SK-N-SH treated with all-trans-retinoic acid at 6 μM for 48 hours (cell line): Measurements from ENCODE around the gene TTC36.

ENCODE experiments used
- ATAC-seq: fragments of 200-7000 bp; cut with Tn5 transposase; 3 replicates; pipeline ENCODE4 v1.9.1; 2020; ENCODE audit warnings: mild to moderate bottlenecking, moderate library complexity
- ARNTL ChIP-seq: fragments of 450-650 bp; formaldehyde crosslinking; IDR thresholded peaks from 2 replicates; pipeline ENCODE4 v1.5.0; 2020; ENCODE audit warnings: low read depth, mild to moderate bottlenecking, moderate library complexity, borderline replicate concordance
- BACH2 ChIP-seq: fragments of 250-450 bp; sonication (Bioruptor Pico); IDR thresholded peaks from 2 replicates; pipeline ENCODE4 v1.9.0; 2021; ENCODE audit warnings: mild to moderate bottlenecking, borderline replicate concordance
- CSDC2 ChIP-seq: fragments of 250-450 bp; sonication (Bioruptor Pico); IDR thresholded peaks from 2 replicates; pipeline ENCODE4 v1.5.0; 2020; ENCODE audit warnings: mild to moderate bottlenecking, moderate library complexity
- CSRNP3 ChIP-seq: fragments of 250-450 bp; sonication (Bioruptor Pico); IDR thresholded peaks from 2 replicates; pipeline ENCODE4 v1.5.1; 2021; ENCODE audit warnings: mild to moderate bottlenecking, moderate library complexity
- ESRRG ChIP-seq: fragments of 250-450 bp; sonication (Bioruptor Pico); IDR thresholded peaks from 2 replicates; pipeline ENCODE4 v1.6.1; 2021; ENCODE audit warnings: mild to moderate bottlenecking
- GLIS3 ChIP-seq: fragments of 250-450 bp; sonication (Bioruptor Pico); IDR thresholded peaks from 2 replicates; pipeline ENCODE4 v1.5.0; 2020; ENCODE audit warnings: mild to moderate bottlenecking, moderate library complexity
- OSR1 ChIP-seq: fragments of 250-450 bp; sonication (Bioruptor Pico); IDR thresholded peaks from 2 replicates; pipeline ENCODE4 v1.8.0; 2022; ENCODE audit warnings: moderate library complexity, mild to moderate bottlenecking, inconsistent platforms
- PATZ1 ChIP-seq: fragments of 250-450 bp; sonication (Bioruptor Pico); IDR thresholded peaks from 2 replicates; pipeline ENCODE4 v1.8.0; 2020; ENCODE audit warnings: mild to moderate bottlenecking, moderate library complexity, borderline replicate concordance
- PPARA ChIP-seq: fragments of 250-450 bp; sonication (Bioruptor Pico); IDR thresholded peaks from 2 replicates; pipeline ENCODE4 v1.5.0; 2020; ENCODE audit warnings: mild to moderate bottlenecking, borderline replicate concordance
- RARB ChIP-seq: fragments of 250-450 bp; sonication (Bioruptor Pico); IDR thresholded peaks from 2 replicates; pipeline ENCODE4 v1.8.0; 2021; ENCODE audit warnings: mild to moderate bottlenecking, moderate library complexity
- SNAI2 ChIP-seq: fragments of 250-450 bp; sonication (Bioruptor Pico); IDR thresholded peaks from 2 replicates; pipeline ENCODE4 v1.5.0; 2020; ENCODE audit warnings: mild to moderate bottlenecking, moderate library complexity
- TCF4 ChIP-seq: fragments of 250-450 bp; sonication (Bioruptor Pico); IDR thresholded peaks from 2 replicates; pipeline ENCODE4 v1.8.0; 2021; ENCODE audit warnings: mild to moderate bottlenecking, moderate library complexity, borderline replicate concordance
- TOX ChIP-seq: fragments of 250-450 bp; sonication (Bioruptor Pico); IDR thresholded peaks from 2 replicates; pipeline ENCODE4 v1.8.0; 2021; ENCODE audit warnings: mild to moderate bottlenecking, moderate library complexity, borderline replicate concordance
- ZC3H10 ChIP-seq: fragments of 250-450 bp; sonication (Bioruptor Pico); IDR thresholded peaks from 2 replicates; pipeline ENCODE4 v1.5.1; 2021; ENCODE audit warnings: mild to moderate bottlenecking, moderate library complexity
- ZFP3 ChIP-seq: fragments of 250-450 bp; sonication (Bioruptor Pico); IDR thresholded peaks from 2 replicates; pipeline ENCODE4 v1.5.0; 2020; ENCODE audit warnings: mild to moderate bottlenecking, moderate library complexity
- ZNF70 ChIP-seq: fragments of 450-650 bp; formaldehyde crosslinking; IDR thresholded peaks from 2 replicates; pipeline ENCODE4 v1.5.0; 2020; ENCODE audit warnings: mild to moderate bottlenecking, moderate library complexity
- ZNF8 ChIP-seq: fragments of 450-650 bp; formaldehyde crosslinking; IDR thresholded peaks from 2 replicates; pipeline ENCODE4 v1.5.0; 2020; ENCODE audit warnings: mild to moderate bottlenecking, moderate library complexity
- TF ChIP-seq, protein P1 (sequence below): fragments of 250-450 bp; sonication (Bioruptor Pico); IDR thresholded peaks from 2 replicates; pipeline ENCODE4 v1.5.1; 2020; ENCODE audit warnings: low read depth, mild to moderate bottlenecking, moderate library complexity
- TF ChIP-seq, protein P2 (sequence below): fragments of 250-450 bp; sonication (Bioruptor Pico); IDR thresholded peaks from 2 replicates; pipeline ENCODE4 v1.8.0; 2021; ENCODE audit warnings: low read depth, mild to moderate bottlenecking, moderate library complexity, borderline replicate concordance
- TF ChIP-seq, protein P3 (sequence below): fragments of 250-450 bp; sonication (Bioruptor Pico); IDR thresholded peaks from 2 replicates; pipeline ENCODE4 v1.5.0; 2020; ENCODE audit warnings: mild to moderate bottlenecking, moderate library complexity

The TTC36 gene

GRCh38 chr11:118511601-118512000, 15.7 kb upstream of the TTC36 start:
- TF ChIP-seq BACH2 (CRISPR knock-in tag) (no peak), ZC3H10 (no peak)
- TF ChIP-seq, protein P1, sequence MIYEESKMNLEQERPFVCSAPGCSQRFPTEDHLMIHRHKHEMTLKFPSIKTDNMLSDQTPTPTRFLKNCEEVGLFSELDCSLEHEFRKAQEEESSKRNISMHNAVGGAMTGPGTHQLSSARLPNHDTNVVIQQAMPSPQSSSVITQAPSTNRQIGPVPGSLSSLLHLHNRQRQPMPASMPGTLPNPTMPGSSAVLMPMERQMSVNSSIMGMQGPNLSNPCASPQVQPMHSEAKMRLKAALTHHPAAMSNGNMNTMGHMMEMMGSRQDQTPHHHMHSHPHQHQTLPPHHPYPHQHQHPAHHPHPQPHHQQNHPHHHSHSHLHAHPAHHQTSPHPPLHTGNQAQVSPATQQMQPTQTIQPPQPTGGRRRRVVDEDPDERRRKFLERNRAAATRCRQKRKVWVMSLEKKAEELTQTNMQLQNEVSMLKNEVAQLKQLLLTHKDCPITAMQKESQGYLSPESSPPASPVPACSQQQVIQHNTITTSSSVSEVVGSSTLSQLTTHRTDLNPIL (CRISPR knock-in tag) = no peak
- TF ChIP-seq, protein P2, sequence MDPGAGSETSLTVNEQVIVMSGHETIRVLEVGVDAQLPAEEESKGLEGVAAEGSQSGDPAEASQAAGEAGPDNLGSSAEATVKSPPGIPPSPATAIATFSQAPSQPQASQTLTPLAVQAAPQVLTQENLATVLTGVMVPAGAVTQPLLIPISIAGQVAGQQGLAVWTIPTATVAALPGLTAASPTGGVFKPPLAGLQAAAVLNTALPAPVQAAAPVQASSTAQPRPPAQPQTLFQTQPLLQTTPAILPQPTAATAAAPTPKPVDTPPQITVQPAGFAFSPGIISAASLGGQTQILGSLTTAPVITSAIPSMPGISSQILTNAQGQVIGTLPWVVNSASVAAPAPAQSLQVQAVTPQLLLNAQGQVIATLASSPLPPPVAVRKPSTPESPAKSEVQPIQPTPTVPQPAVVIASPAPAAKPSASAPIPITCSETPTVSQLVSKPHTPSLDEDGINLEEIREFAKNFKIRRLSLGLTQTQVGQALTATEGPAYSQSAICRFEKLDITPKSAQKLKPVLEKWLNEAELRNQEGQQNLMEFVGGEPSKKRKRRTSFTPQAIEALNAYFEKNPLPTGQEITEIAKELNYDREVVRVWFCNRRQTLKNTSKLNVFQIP (CRISPR knock-in tag) = no peak
- no peak for ATAC-seq

DNA sequence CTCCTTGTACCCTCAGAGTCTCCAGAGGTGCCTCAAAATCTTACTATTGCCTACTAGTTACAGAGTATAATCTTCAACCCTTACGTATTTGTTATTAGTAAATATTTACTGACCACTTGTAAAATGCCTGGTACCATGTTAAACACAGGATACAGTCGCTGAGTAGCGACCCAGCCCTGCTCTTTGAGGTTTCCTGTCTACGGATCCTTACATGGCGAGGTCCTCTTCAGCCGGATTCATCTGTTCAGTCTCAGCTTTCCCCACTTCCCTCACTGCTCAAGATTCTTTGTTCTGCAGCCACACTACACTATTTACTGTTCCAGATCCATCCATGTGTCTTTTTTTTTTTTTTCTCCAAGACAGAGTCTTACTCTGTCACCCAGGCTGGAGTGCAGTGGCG, 13.2 kb upstream of the TTC36 start:
- no peak for ATAC-seq
- TF ChIP-seq ZNF70 (CRISPR knock-in tag) = no peak
- TF ChIP-seq ZNF8 (CRISPR knock-in tag) = no peak
- TF ChIP-seq GLIS3 (CRISPR knock-in tag) = no peak
- TF ChIP-seq ZC3H10 = no peak
- TF ChIP-seq, protein P3, sequence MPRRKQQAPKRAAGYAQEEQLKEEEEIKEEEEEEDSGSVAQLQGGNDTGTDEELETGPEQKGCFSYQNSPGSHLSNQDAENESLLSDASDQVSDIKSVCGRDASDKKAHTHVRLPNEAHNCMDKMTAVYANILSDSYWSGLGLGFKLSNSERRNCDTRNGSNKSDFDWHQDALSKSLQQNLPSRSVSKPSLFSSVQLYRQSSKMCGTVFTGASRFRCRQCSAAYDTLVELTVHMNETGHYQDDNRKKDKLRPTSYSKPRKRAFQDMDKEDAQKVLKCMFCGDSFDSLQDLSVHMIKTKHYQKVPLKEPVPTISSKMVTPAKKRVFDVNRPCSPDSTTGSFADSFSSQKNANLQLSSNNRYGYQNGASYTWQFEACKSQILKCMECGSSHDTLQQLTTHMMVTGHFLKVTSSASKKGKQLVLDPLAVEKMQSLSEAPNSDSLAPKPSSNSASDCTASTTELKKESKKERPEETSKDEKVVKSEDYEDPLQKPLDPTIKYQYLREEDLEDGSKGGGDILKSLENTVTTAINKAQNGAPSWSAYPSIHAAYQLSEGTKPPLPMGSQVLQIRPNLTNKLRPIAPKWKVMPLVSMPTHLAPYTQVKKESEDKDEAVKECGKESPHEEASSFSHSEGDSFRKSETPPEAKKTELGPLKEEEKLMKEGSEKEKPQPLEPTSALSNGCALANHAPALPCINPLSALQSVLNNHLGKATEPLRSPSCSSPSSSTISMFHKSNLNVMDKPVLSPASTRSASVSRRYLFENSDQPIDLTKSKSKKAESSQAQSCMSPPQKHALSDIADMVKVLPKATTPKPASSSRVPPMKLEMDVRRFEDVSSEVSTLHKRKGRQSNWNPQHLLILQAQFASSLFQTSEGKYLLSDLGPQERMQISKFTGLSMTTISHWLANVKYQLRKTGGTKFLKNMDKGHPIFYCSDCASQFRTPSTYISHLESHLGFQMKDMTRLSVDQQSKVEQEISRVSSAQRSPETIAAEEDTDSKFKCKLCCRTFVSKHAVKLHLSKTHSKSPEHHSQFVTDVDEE = no peak
- TF ChIP-seq, protein P2 (CRISPR knock-in tag) = no peak
- TF ChIP-seq SNAI2 (CRISPR knock-in tag) = no peak
- TF ChIP-seq RARB (CRISPR knock-in tag) = no peak
- no peak for TF ChIP-seq TCF4 (CRISPR knock-in tag)
- no peak for TF ChIP-seq ARNTL (CRISPR knock-in tag)
- TF ChIP-seq ESRRG (CRISPR knock-in tag) = no peak
- TF ChIP-seq TOX (CRISPR knock-in tag) = no peak
- no peak for TF ChIP-seq OSR1 (CRISPR knock-in tag)
- no peak for TF ChIP-seq ZFP3

GRCh38 chr11:118519549-118519948, 7.7 kb upstream of the TTC36 start:
- ATAC-seq = no peak
- no peak for TF ChIP-seq TOX (CRISPR knock-in tag)
- TF ChIP-seq CSRNP3 (CRISPR knock-in tag) = no peak
- TF ChIP-seq ZNF8 (CRISPR knock-in tag) = no peak
- TF ChIP-seq CSDC2 = no peak
- TF ChIP-seq ZNF70 (CRISPR knock-in tag) = no peak
- TF ChIP-seq ARNTL (CRISPR knock-in tag) = no peak
- TF ChIP-seq, protein P1 (CRISPR knock-in tag) = no peak
- TF ChIP-seq PATZ1 (CRISPR knock-in tag) = no peak
- no peak for TF ChIP-seq PPARA (CRISPR knock-in tag)
- no peak for TF ChIP-seq GLIS3 (CRISPR knock-in tag)
- TF ChIP-seq ESRRG (CRISPR knock-in tag) = no peak
- no peak for TF ChIP-seq ZFP3
- TF ChIP-seq, protein P3 = no peak
- no peak for TF ChIP-seq SNAI2 (CRISPR knock-in tag)
- no peak for TF ChIP-seq OSR1 (CRISPR knock-in tag)
- no peak for TF ChIP-seq TCF4 (CRISPR knock-in tag)
- no peak for TF ChIP-seq RARB (CRISPR knock-in tag)
- TF ChIP-seq, all 23 proteins: peak for 0
